Fibroblast of pulmonary artery (primary cell): ENCODE measurements around the gene WDFY1.
A peak's percentile ranks its signal among the peaks of the same experiment; 100 is the strongest.

Experiments
- DNase-seq: peaks from one replicate; pipeline ENCODE4 v3.0.0-alpha.2; 2010; ENCODE audit warnings: low read depth
- H3K4me3 ChIP-seq: replicated peaks from 2 replicates; pipeline ENCODE4 v1.5.1; 2011; ENCODE audit warnings: low read depth, mild to moderate bottlenecking, control low read depth, low read length, moderate library complexity
- TF ChIP-seq, protein P1 (sequence below): IDR thresholded peaks from 2 replicates; pipeline ENCODE4 v1.5.1; 2011; ENCODE audit warnings: mild to moderate bottlenecking, control low read depth, low read length, inconsistent platforms; ENCODE audit errors: missing control alignments

The WDFY1 gene

DNA sequence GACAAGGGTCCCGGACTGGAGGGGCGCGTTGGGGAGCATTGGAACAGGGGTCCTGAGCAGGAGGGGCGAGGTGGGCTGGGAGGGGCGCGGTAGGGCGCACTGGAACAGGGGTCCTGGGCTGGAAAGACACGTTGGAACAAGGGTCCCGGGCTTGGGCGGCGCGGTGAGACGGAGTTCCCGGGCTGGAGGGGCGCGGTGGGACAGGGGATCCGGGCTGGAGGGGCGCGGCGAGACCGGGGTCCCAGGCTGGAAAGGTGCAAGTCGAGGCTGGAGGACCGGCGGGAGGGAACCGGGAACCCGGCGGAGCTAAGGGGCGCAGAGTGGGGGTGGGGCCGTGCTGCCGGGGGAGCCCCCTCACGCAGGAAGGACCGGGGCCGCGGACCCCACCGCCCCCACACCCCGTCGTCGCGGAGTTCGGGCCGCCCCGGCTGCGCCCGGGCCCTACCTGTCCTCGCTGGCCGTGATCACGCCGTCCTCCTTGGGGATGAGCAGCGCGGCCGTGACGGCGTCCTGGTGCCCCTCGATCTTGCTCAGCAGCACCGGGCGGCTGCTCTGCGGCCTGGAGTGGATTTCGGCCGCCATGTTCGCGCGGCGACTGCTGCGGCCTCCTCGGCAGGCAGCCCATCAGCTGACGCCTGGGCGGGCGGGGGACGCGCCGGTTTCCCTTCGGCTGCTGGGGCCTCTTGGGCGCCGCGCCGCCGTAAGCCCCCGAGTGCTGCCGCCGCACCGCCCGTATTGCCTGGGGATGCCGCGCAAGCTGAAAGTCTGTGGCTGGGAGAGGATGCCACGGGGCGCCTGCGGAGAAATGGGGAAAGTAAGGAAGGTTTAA, at the start of gene WDFY1:
Gene WDFY1 (minus strand): TSS at position 633 of the 829 bp plus-strand sequence. CDS start 51 bp downstream, at position 582.
- H3K4me3 ChIP-seq: peak within 1 kb of the TSS; percentile 90
- peak; percentile 91 for DNase-seq
- TF ChIP-seq, protein P1, sequence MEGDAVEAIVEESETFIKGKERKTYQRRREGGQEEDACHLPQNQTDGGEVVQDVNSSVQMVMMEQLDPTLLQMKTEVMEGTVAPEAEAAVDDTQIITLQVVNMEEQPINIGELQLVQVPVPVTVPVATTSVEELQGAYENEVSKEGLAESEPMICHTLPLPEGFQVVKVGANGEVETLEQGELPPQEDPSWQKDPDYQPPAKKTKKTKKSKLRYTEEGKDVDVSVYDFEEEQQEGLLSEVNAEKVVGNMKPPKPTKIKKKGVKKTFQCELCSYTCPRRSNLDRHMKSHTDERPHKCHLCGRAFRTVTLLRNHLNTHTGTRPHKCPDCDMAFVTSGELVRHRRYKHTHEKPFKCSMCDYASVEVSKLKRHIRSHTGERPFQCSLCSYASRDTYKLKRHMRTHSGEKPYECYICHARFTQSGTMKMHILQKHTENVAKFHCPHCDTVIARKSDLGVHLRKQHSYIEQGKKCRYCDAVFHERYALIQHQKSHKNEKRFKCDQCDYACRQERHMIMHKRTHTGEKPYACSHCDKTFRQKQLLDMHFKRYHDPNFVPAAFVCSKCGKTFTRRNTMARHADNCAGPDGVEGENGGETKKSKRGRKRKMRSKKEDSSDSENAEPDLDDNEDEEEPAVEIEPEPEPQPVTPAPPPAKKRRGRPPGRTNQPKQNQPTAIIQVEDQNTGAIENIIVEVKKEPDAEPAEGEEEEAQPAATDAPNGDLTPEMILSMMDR: no peak

DNA sequence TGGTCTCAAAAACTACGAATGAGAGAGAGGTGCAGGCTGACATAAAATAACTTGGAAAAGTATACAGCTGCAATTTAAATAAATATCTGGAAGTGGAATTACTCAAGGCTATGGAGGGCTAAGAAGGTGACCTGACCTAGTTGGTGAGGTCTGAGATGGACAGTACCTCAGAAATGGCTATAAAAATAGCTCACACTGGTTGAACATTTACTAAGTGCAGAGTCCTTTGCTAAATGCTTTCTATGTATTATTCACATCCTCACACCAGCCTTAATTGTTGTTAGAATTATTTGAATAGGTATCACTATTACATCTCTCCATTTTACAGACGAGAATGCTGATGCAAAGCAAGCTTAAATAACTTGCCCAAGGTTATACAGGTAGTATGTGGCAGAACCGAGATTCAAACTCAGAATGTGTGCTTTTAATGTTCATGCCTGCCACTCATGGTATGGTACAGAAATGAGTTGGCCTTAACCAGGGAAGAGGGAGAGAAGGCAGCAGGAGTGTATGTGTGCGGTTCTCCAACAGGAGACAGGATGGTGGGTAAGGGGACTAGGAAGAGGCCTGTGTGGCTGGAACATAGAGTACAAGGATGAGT, 49.5 kb upstream of the WDFY1 start:
- H3K4me3 ChIP-seq: no peak overlapping the region
- TF ChIP-seq, protein P1: no peak
- no peak for DNase-seq

DNA sequence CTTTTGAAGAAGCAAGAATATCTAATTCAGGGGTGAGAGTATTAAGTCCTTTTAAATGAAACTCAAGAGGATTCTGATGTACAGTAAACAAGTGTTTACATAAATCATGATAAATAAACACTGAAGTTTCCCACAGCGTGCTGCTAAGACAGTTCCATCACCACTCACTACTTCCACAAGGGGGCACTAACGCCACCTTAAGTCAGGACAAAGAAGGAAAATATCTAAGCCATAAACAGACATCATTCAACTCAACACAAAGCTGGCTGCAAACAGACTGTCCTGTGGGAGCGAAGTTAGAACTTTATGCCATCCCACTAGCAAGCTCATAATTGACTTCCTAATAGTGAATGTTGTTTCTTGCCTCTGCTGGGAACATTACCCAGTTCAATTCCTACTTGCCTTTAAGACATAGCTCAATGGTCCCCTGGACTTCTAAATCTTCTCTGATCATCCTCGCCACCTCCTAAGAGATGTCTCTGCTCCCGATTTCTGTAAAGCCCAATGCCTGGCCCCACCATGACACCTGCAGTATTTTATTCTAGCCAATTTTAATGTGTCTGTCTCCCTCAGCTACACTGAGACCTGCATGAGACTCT, 48.6 kb upstream of the WDFY1 start:
- no peak overlapping the region for H3K4me3 ChIP-seq
- TF ChIP-seq, protein P1: peak; percentile 89
- DNase-seq: peak; percentile 91

DNA sequence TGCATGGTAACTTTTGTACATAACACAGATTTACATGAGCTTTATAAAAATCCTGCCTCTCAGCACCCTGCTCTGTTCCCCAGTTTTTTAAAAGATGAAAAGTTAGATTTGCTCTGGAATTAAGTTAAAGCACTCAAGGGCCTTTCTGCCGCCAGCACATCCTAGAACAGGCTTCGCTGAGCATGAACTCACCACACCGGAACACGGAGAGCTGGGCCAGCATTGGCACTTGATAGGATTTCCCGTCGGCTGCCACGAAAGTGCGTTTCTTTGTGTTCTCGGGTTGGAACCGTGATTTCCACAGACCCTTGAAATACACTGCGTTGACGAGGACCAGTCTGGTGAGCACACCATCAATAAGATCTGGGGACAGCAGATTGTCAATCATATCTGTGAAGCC, 46.5 kb upstream of the WDFY1 start:
- H3K4me3 ChIP-seq: no peak overlapping the region
- TF ChIP-seq, protein P1: no peak
- DNase-seq: no peak

DNA sequence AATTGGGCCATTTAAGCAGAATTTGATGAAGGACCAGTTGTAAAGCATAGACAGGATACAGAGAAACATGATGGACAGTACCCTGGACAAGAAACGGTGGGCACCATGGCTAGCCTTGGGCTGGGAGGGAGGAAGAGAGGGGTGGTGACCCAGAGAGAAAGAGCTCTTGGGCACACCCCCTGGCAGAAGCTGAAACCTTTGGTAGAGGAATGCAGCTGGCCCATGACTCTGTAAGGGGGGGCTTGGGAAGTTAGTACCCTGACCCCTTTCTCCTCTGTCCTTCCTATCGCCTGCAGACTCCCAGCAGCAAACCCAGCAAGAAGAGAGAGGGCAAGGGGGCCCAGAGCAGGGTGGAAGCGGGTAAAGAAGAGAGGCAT, 44.7 kb upstream of the WDFY1 start:
- no peak overlapping the region for H3K4me3 ChIP-seq
- TF ChIP-seq, protein P1: no peak
- no peak for DNase-seq

GRCh38 chr2:223989206-223989855, 44.2 kb upstream of the WDFY1 start:
- no peak overlapping the region for H3K4me3 ChIP-seq
- TF ChIP-seq, protein P1: no peak
- DNase-seq: no peak
